HG03442 (cell line): ENCODE results near the gene PPP1R26.
"Not testable (repeated sequence)": the region's sequence is repeated elsewhere in the genome, so short reads cannot be mapped to it uniquely, and the experiment has no call there.

Source experiments
- ATAC-seq: cut with Tn5 transposase; IDR thresholded peaks from one replicate; pipeline ENCODE4 v1.9.1; 2021; ENCODE audit warnings: mild to moderate bottlenecking, moderate library complexity; ENCODE audit not compliant: unreplicated experiment

PPP1R26 gene, protein sequence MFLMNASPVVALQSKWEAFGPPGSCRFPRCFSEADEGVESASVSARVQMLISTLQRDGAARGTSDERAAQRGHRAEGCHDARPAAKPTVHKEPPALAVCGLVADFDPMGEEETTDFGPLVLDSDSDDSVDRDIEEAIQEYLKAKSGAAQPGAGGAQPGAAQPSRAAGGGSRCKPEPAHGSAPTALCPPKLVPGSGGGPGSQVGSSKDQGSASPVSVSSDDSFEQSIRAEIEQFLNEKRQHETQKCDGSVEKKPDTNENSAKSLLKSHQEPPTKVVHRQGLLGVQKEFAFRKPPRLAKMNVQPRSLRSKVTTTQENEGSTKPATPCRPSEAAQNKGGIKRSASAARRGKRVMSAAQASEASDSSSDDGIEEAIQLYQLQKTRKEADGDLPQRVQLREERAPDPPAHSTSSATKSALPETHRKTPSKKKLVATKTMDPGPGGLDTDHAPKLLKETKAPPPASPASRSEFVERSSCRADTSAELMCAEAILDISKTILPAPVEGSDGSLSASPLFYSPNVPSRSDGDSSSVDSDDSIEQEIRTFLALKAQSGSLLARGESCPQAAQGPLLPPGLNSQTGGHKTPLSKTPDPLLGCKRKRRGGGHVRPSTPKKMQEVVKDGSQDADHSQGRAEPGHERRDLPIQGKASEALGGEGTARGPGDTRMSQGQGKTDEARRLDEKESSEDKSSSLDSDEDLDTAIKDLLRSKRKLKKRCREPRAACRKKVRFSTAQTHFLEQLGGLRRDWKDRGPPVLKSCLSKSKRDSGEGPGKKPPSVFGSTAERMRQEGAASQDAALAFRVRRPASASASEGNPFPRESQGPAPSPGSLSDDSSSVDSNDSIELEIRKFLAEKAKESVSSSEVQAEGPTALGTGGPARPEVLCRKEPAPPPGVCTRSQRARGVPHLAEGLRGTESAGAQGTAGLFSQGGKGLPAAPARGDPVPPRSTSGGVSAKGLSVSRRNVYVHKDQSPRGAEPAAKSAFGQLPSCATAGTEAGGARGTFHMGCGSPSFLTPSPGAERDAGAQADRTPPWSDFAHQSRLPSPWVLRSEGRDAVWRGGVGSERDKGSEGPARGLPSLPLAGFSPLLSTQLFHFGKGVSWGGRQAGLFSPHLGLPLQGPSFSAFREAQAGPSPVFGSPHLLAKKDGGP (N-terminal part only)

DNA sequence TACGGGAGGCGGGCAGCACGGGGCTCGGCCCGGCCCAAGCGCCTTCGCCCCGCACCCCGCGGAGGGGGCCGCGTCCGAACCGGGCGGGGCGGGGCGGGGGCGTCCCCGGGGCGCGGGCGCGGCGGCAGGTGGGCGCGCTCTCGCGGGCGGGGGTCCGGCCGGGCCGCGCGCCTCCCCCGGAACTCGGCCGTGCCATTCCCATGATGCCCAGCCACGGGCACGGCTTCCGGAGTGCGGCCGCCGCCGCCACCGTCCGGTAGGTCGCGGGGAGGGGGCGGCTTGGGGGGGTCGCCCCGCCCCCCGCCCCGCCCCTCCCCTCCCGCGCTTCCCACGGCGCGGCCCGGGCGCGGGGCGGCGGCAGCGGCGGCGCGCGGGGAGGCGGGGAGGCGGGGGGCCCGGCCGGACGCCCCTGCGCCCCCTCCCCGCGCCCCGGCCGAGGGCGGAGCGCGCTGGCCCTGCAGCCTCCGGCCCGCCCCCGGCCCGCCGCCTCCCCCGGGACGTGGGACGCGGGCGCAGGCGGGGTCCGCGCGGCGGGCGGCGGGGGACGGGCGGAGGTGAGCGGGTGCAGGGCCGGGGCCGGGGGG is at the start of gene PPP1R26:
TSS of gene PPP1R26 (plus strand) at position 314 of the 584 bp plus-strand sequence. CDS start 4,729 bp downstream, outside the sequence.
- ATAC-seq: no peak

- no peak for ATAC-seq
Measured at GRCh38 chr9:135437259-135437658, 42.3 kb upstream of the PPP1R26 start.

DNA sequence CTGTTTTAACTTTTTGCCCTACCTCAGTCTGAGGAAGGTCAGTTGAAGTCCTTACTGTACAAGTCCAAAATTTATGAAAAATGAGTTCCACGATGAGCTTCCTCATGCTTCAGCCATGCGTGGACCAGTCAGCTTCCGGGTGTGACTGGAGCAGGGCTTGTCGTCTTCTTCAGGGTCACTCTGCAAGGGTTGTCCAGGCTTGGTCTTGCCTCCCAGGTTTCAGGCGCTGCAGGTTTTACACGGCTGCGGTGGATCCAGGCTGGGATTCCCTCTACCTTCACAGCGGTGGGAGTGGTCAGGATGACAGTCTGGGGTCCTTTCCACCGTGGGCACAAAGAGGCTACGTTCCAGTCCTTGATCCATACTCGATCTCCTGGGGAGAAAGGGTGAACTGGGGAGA is 41.9 kb upstream of the PPP1R26 start:
- not testable (repeated sequence) for ATAC-seq

GRCh38 chr9:135438581-135439232 is 40.9 kb upstream of the PPP1R26 start:
- not testable (repeated sequence) for ATAC-seq

- not testable (repeated sequence) for ATAC-seq
Measured at GRCh38 chr9:135439514-135439913, 40.1 kb upstream of the PPP1R26 start.

DNA sequence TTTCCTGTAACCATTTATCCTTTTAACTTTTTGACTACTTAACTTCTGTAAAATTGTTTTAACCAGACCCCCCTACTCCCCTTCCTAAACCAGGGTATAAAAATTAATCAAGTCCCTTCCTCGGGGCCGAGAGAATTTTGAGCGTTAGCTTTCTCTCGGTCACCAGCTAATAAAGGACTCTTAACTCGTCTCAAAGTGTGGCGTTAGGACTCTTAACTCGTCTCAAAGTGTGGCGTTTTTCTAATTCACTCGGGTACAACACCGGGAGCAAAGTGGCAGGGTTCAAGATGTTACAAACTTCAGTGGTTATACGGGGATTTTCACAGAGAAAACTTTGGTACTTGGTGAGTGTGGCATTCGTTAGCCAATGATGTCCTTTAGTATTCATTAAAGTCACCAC is 39.7 kb upstream of the PPP1R26 start:
- no peak for ATAC-seq

DNA sequence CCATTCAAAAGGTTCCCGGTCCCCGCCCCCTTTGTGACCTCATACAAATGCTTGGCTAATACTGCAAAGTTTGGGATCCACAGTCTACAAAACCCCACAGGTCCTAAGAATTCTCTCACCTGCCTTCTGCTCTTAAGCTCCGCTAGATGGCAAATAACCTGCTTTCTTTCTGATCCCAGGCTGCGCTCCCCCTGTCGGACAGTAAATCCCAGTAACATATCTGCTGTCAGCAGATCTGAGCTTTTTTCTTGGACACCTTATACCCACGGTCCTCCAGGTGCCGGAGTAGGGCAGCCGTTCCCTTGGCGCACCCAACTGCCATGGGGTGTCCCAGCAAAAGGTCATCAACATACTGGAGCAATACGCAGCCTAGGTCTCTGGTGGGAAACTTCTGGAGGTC is 39.0 kb upstream of the PPP1R26 start:
- no peak for ATAC-seq

DNA sequence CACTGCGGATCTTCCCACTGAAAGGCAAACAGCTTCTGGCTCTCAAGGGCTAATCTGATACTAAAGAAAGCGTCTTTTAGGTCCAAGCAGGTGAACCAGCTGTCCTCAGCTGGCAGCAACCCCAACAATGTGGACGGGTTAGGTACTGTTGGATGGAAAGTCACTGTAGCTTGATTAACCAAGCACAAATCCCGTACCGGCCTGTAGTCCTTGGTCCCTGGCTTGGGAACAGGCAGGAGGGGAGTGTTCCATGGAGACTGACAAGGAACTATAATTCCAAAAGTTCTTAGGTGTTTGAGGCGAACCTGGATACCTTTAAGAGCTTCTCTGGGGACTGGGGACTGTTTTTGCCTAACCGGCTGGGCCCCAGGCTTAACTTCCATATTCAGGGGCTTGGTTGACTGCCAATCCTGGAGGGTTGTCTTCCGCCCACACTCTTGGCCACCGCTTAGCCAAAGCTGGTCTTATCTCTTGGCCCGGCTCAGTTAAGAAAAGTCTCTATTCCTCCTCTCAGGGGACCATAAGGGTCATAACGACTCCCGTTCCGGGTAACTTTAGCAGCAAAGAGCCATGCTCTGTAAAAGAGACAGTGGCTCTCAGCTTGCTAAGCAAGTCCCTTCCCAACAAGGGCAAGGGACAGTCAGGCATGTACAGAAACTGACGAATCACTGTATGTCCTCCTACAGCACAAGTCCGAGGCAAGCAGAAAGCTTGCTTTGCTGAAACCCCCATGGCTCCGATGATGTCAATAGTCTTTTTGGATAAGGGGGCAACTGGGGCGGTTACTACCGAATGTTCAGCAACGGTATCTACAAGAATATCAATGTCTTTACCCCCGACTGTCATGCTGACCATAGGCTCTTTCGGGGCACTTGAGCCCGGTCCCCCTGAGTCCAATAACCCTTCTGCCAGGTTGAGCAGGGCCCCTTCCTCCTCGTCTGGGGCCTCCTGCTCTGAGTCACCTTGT is 38.2 kb upstream of the PPP1R26 start:
- not testable (repeated sequence) for ATAC-seq

DNA sequence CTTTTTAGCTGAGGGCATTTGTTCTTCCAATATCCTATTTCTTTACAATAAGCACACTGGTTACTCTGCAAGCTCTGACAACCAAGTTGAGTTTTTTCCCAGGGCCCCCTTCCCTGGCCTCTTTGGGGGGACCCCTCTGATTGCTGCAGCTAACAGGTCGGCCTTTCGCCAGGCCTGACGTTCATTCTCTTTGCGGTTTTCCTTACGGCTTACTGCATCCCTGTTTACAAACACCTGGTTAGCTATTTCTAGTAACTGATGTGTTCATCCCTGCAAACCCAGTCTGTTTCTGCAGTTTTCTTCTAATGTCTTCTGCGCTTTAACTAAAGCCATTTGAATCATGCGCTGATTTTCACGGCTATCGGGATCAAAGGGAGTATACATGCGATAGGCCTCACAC is 37.5 kb upstream of the PPP1R26 start:
- no peak for ATAC-seq

DNA sequence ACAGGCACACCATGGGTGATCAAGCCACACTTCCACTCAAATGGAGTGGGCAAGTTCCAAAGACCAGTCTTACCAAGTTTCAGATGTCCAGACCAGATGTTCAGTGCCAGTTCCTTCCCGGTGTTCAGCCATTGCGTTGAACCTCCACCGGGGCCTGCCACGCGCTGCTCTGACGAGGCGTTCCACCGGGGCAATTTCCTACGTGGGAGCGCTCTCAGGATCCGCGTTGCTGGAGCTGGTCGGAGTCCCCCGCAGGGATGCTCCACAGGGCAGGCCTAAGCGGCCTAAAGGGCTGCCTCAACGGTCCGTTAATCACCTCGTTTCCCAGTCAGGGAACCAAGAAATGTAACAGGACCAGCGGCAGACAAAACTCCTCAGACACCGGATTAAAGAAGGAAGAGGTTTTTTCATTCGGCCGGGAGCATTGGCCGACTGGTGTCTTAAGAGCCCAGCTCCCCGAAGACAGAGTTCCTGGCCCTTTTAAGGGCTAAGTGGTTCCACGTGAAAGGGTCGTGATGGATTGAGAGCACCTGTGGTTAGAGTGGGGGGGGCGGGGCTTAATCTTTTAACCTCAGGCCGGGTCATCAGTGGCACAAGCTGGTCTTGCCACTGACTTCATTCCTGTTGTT is 35.7 kb upstream of the PPP1R26 start:
- no peak for ATAC-seq

GRCh38 chr9:135447126-135447525 is 32.5 kb upstream of the PPP1R26 start:
- ATAC-seq: no peak

DNA sequence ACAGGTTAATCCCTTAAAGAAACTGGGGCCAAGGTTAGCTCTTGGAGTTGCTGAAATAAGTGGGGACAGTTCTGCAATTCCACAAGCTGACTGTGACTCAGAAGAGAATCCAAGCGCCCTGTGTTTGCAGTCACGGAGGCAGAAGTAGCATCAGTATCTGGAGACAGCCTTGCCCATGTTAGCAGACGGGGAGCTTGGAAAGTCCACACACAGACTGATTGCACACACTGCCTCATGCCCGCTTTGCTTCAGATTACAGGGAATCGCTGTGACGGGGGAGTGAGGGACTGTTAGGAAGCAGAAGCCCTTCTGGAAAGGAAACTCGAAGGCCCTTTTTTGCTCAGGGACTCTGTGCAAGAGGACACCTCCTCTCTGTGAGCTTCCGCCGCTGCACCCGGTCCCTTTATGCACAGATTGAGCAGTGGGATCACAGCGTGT is 30.9 kb upstream of the PPP1R26 start:
- ATAC-seq: no peak

GRCh38 chr9:135449532-135449931 is 30.1 kb upstream of the PPP1R26 start:
- not testable (repeated sequence) for ATAC-seq

DNA sequence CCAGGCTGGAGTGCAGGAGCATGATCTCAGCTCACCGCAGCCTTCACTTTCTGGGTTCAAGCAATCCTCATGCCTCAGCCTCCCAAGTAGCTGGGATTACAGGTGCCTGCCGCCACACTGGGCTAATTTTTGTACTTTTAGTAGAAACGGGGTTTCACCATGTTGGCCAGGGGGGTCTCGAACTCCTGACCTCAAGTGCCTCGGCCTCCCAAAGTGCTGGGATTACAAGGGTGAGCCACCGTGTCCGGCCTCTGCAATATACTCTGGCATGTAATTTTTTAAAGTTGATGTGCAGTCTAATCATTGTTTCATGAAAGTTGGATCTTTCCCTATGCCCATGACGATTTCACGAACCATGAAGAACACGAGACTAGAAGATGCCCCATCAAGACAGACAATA is 28.6 kb upstream of the PPP1R26 start:
- ATAC-seq: no peak

- not testable (repeated sequence) for ATAC-seq
Measured at GRCh38 chr9:135451909-135452308, 27.7 kb upstream of the PPP1R26 start.

- no peak for ATAC-seq
Measured at GRCh38 chr9:135454737-135455136, 24.8 kb upstream of the PPP1R26 start.

- no peak for ATAC-seq
Measured at GRCh38 chr9:135455401-135456030, 24.1 kb upstream of the PPP1R26 start.

DNA sequence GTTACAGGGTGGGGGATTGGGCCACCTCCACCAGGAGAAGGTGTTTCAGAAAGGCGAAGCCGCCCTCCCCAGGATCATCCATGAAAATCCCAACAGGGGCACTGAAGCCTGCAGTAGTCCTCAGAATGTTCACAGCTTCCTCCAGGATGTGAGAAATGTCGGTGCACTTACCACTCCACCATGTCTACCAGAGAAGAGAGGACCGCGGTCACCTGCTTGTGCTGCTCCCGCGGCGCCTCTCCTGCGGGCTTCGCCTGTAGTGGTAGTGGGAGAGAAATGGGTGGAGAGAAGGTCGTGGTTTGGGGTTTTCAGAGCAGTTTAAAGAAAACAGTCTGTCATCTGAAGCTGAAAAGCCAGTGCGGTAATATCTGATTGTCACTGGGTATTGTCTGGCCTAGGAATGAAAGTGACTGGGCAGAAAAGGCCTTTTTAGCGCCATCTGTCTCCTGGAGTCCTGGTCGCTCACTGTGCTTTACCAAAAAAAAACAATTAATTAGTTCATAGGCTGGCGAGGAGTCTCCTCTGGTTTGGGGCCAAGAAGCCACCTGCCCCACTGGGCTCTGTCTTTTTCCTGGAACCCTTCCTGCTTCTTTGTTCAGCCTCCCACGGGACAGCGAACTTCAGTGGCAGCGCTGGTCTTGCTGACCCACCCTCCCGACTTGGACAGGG is 23.0 kb upstream of the PPP1R26 start:
- no peak for ATAC-seq
